Measurements from ENCODE around the gene PSEN2. TPM values are rescaled to one million over a fixed set of nuclear protein-coding genes. Genes with fewer than 3 reads are reported as not detected.

The PSEN2 gene
- total RNA-seq, 2 donors from 2014 or later, result 22.6 to 23.3 TPM

- H3K4me3 ChIP-seq, result peak overlapping the region; percentile 78 to 92
- no peaks in the 10 kb centered on the region for H3K36me3 ChIP-seq
- DNase-seq (ENCODE audit: low spot score), result no peak
- TF ChIP-seq, protein P1, sequence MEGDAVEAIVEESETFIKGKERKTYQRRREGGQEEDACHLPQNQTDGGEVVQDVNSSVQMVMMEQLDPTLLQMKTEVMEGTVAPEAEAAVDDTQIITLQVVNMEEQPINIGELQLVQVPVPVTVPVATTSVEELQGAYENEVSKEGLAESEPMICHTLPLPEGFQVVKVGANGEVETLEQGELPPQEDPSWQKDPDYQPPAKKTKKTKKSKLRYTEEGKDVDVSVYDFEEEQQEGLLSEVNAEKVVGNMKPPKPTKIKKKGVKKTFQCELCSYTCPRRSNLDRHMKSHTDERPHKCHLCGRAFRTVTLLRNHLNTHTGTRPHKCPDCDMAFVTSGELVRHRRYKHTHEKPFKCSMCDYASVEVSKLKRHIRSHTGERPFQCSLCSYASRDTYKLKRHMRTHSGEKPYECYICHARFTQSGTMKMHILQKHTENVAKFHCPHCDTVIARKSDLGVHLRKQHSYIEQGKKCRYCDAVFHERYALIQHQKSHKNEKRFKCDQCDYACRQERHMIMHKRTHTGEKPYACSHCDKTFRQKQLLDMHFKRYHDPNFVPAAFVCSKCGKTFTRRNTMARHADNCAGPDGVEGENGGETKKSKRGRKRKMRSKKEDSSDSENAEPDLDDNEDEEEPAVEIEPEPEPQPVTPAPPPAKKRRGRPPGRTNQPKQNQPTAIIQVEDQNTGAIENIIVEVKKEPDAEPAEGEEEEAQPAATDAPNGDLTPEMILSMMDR (IDR thresholded peaks at IDR 0.05), result no peak
- H3K4me1 ChIP-seq, result peaks cover 0 to 66% of the 10 kb centered on the region in 2 donors
- H3K9me3 ChIP-seq, result no peaks in the 10 kb centered on the region
- no peaks in the 10 kb centered on the region for H3K27me3 ChIP-seq
- peak overlapping the region; percentile 89 to 99 for H3K27ac ChIP-seq
Observed at GRCh38 chr1:226940806-226941067, 70.3 kb downstream of the PSEN2 start.

GRCh38 chr1:226942392-226942791 is 72.0 kb downstream of the PSEN2 start:
- Histone ChIP-seq H3K36me3 (no peaks in the 10 kb centered on the region), H3K27me3 (no peaks in the 10 kb centered on the region), H3K9me3 (no peaks in the 10 kb centered on the region), H3K27ac (peak overlapping the region; percentile 89 to 99), H3K4me1 (peaks cover 0 to 82% of the 10 kb centered on the region in 2 donors), H3K4me3 (peak overlapping the region; percentile 10 to 78)
- peak; percentile 30 for DNase-seq (ENCODE audit: low spot score)
- TF ChIP-seq, protein P1 (IDR thresholded peaks at IDR 0.05), result no peak

DNA sequence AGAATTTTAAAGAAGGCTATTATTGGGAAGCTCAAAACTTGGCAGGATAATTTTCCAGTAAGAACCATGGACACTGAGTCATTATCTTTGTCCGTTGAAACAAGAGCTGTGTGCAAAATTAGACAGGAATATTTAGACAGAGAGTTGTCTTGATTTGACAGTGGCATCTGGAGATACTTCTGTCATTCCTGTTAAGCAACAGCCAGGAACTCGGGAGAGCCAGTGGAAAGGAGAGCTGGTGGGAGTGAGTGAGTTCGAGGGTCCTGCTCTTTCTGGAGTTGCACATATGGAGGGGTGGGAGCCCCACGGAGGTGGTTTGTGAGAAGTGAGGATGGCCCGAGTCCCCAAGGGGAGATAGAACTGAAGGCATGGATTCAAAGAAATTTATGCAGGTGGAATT is 72.7 kb downstream of the PSEN2 start:
- H3K27ac ChIP-seq, result peak overlapping the region; percentile 89 to 99
- H3K9me3 ChIP-seq, result peaks cover 0 to 4% of the 10 kb centered on the region in 2 donors
- H3K4me1 ChIP-seq, result peaks cover 0 to 80% of the 10 kb centered on the region in 2 donors
- DNase-seq (ENCODE audit: low spot score), result peak; percentile 47
- H3K27me3 ChIP-seq, result no peaks in the 10 kb centered on the region
- H3K36me3 ChIP-seq, result no peaks in the 10 kb centered on the region
- H3K4me3 ChIP-seq, result peak overlapping the region; percentile 6 to 18
- TF ChIP-seq, protein P1 (IDR thresholded peaks at IDR 0.05), result no peak

- Histone ChIP-seq H3K4me1 (peaks cover 0 to 72% of the 10 kb centered on the region in 2 donors), H3K36me3 (no peaks in the 10 kb centered on the region), H3K9me3 (peaks cover 0 to 5% of the 10 kb centered on the region in 2 donors), H3K27me3 (no peaks in the 10 kb centered on the region), H3K4me3 (peak overlapping the region; percentile 3 to 18), H3K27ac (peak overlapping the region; percentile 89 to 99)
- peak; percentile 47 for DNase-seq (ENCODE audit: low spot score)
- TF ChIP-seq, protein P1 (IDR thresholded peaks at IDR 0.05), result no peak
Observed at GRCh38 chr1:226943927-226944326, 73.5 kb downstream of the PSEN2 start.

DNA sequence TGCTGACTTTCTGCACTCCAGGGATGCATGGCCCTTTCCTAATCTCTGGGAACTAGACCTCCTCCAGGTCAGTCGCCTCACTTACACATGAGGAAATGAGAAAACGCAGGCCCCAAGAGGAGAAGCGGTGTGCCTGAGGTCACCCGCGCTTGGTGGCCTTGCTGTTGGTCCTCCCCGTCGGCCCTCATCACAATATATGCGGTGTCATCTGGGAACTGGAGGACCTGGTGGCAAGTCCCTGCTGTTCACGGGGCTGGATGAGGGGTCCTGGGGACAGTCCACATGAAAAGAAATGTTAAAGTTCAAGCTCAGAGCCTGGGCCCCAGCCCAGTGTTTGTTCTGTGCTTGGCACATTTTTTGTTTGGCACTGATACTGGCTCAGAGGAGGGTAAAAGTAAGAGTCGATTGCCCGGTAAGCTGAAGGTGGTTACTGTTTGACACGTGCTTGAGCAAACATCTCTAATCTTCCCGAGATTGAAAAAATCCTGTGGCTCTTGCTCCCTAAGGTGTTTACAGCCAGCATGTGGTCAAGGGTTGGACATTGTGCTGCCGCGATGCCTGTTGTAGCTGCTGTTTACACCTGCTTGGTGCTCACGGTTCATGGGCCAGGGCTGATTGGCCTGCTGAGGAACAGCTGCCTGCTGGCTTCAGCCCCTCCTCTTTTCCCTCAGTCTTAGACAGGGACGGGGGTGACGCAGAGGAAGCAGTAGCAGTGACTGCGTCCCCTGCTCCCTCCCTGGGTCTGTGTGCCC is 74.9 kb downstream of the PSEN2 start:
- H3K27ac ChIP-seq, result peak overlapping the region; percentile 89 to 99
- peaks cover 0 to 72% of the 10 kb centered on the region in 2 donors for H3K4me1 ChIP-seq
- H3K4me3 ChIP-seq, result no peak overlapping the region
- TF ChIP-seq, protein P1 (IDR thresholded peaks at IDR 0.05), result no peak
- H3K27me3 ChIP-seq, result no peaks in the 10 kb centered on the region
- DNase-seq (ENCODE audit: low spot score), result peak; percentile 59
- H3K9me3 ChIP-seq, result peaks cover 0 to 5% of the 10 kb centered on the region in 2 donors
- no peaks in the 10 kb centered on the region for H3K36me3 ChIP-seq

Other genes starting within 250 kb of the PSEN2 start
- gene ITPKB, start 131.3 kb upstream of the PSEN2 start, total RNA-seq, result 10 to 100 TPM; 10.8 to 11.0 TPM
- gene COQ8A, start 69.7 kb downstream of the PSEN2 start, total RNA-seq, result 100 to 1,000 TPM; 158 to 253 TPM